GM23338 (cell line): Measurements from ENCODE around the gene ASB5. TPM values are rescaled to one million over a fixed set of nuclear protein-coding genes. Genes with fewer than 3 reads are reported as not detected.

Experiments
- ATAC-seq: fragments of 200-7000 bp; cut with Tn5 transposase; 3 replicates; pipeline ENCODE4 v1.9.1; 2020
- DNase-seq: peaks from one replicate; pipeline ENCODE4 v3.0.0-alpha.2; 2015; ENCODE audit warnings: low spot score
- H2AFZ ChIP-seq: fragments of 200-600 bp; sonication (generic); 2 replicates; pipeline ENCODE4 v1.8.0; 2016; ENCODE audit warnings: antibody characterized with exemption, mild to moderate bottlenecking, moderate library complexity
- H3F3A ChIP-seq: fragments of 200-600 bp; sonication (generic); replicated peaks from 2 replicates; pipeline ENCODE4 v1.8.0; 2017; ENCODE audit warnings: antibody characterized with exemption, mixed run types, low read depth
- H3K27ac ChIP-seq: fragments of 200-600 bp; sonication (generic); 2 replicates; pipeline ENCODE4 v1.6.1; 2016; ENCODE audit warnings: low read depth
- H3K27me3 ChIP-seq: fragments of 200-600 bp; sonication (generic); 2 replicates; pipeline ENCODE4 v1.8.0; 2016; ENCODE audit warnings: mild to moderate bottlenecking, mixed run types, moderate library complexity; ENCODE audit not compliant: insufficient read depth
- H3K36me3 ChIP-seq: fragments of 200-600 bp; sonication (generic); 2 replicates; pipeline ENCODE4 v1.8.0; 2016; ENCODE audit warnings: mild to moderate bottlenecking; ENCODE audit not compliant: insufficient read depth
- H3K4me1 ChIP-seq: fragments of 200-600 bp; sonication (generic); 2 replicates; pipeline ENCODE4 v1.8.0; 2016; ENCODE audit warnings: mild to moderate bottlenecking, moderate library complexity; ENCODE audit not compliant: insufficient read depth
- H3K4me2 ChIP-seq: fragments of 200-600 bp; sonication (generic); 2 replicates; pipeline ENCODE4 v1.7.1; 2017; ENCODE audit warnings: mixed run types
- H3K4me3 ChIP-seq: fragments of 200-600 bp; sonication (generic); 2 replicates; pipeline ENCODE4 v1.6.1; 2016; ENCODE audit warnings: mixed run types
- H3K79me2 ChIP-seq: fragments of 200-600 bp; sonication (generic); replicated peaks from 2 replicates; pipeline ENCODE4 v1.8.0; 2017; ENCODE audit warnings: mild to moderate bottlenecking; ENCODE audit not compliant: insufficient read depth
- H3K9me2 ChIP-seq: fragments of 200-600 bp; sonication (generic); 2 replicates; pipeline ENCODE4 v1.8.0; 2017; ENCODE audit not compliant: insufficient read depth
- H4K20me1 ChIP-seq: fragments of 200-600 bp; sonication (generic); replicated peaks from 2 replicates; pipeline ENCODE4 v1.8.0; 2017; ENCODE audit warnings: mild to moderate bottlenecking; ENCODE audit not compliant: insufficient read depth
- H3K27ac Mint-ChIP-seq: 2 replicates; pipeline ENCODE4 v1.8.0; 2020; ENCODE audit warnings: inconsistent platforms, mild to moderate bottlenecking, moderate library complexity, mixed read lengths
- H3K27me3 Mint-ChIP-seq: 3 replicates; pipeline ENCODE4 v1.8.0; 2022; ENCODE audit warnings: low read depth, mild to moderate bottlenecking, moderate library complexity, mixed read lengths, inconsistent platforms; ENCODE audit not compliant: insufficient read depth, poor library complexity
- H3K36me3 Mint-ChIP-seq: 3 replicates; pipeline ENCODE4 v1.8.0; 2021; ENCODE audit warnings: low read depth, mild to moderate bottlenecking, inconsistent platforms, moderate library complexity, mixed read lengths
- H3K4me1 Mint-ChIP-seq: 3 replicates; pipeline ENCODE4 v1.8.0; 2020; ENCODE audit warnings: mild to moderate bottlenecking, inconsistent platforms, mixed read lengths
- H3K4me3 Mint-ChIP-seq: 3 replicates; pipeline ENCODE4 v1.8.0; 2021; ENCODE audit warnings: moderate library complexity, mild to moderate bottlenecking, inconsistent platforms, mixed read lengths
- H3K9me3 Mint-ChIP-seq: 3 replicates; pipeline ENCODE4 v1.8.0; 2020; ENCODE audit warnings: moderate library complexity, mild to moderate bottlenecking, inconsistent platforms, mixed read lengths
- CREB1 ChIP-seq: fragments of 250-450 bp; sonication (Bioruptor Pico); IDR thresholded peaks from 2 replicates; pipeline ENCODE4 v1.5.0; 2020; ENCODE audit warnings: low read depth, mild to moderate bottlenecking, moderate library complexity
- EZH2 ChIP-seq: fragments of 200-600 bp; sonication (generic); IDR thresholded peaks from one replicate; pipeline ENCODE4 v1.8.0; 2017; ENCODE audit warnings: antibody characterized with exemption, mild to moderate bottlenecking, low read depth; ENCODE audit not compliant: unreplicated experiment
- EZH2phosphoT487 ChIP-seq: fragments of 200-600 bp; sonication (generic); IDR thresholded peaks from one replicate; pipeline ENCODE4 v1.8.1; 2018; ENCODE audit warnings: antibody characterized with exemption; ENCODE audit not compliant: unreplicated experiment
- JUNB ChIP-seq: IDR thresholded peaks from one replicate; pipeline ENCODE4 v1.6.1; 2016; ENCODE audit warnings: antibody characterized with exemption; ENCODE audit not compliant: unreplicated experiment
- NANOG ChIP-seq: IDR thresholded peaks from 2 replicates; pipeline ENCODE4 v1.6.1; 2016; ENCODE audit warnings: antibody characterized with exemption, borderline replicate concordance
- REST ChIP-seq: IDR thresholded peaks from one replicate; pipeline ENCODE4 v1.6.1; 2018; ENCODE audit warnings: antibody characterized with exemption; ENCODE audit not compliant: unreplicated experiment
- STAT1 ChIP-seq: IDR thresholded peaks from one replicate; pipeline ENCODE4 v1.6.1; 2016; ENCODE audit warnings: antibody characterized with exemption; ENCODE audit not compliant: unreplicated experiment
- ZNF114 ChIP-seq: fragments of 250-450 bp; sonication (Bioruptor Pico); IDR thresholded peaks from 2 replicates; pipeline ENCODE4 v1.5.0; 2020; ENCODE audit warnings: mild to moderate bottlenecking, moderate library complexity
- ZNF462 ChIP-seq: fragments of 250-450 bp; sonication (Bioruptor Pico); IDR thresholded peaks from 2 replicates; pipeline ENCODE4 v1.5.0; 2020; ENCODE audit warnings: mild to moderate bottlenecking, moderate library complexity
- polyA plus RNA-seq: library from polyadenylated mRNA; unstranded; fragments of >200 nt; fragmentation: Nextera tagmentation; extraction: Ambion mirVana; gene quantifications from 2 replicates; pipeline ENCODE4 v1.2.1, GENCODE V29; 2016
- total RNA-seq: library from RNA; depleted of rRNA; stranded (reverse); fragments of >200 nt; shearing (Covaris generic); gene quantifications from 2 replicates; pipeline ENCODE4 v1.2.3, GENCODE V29; 2014

ASB5 gene
- total and polyA plus RNA-seq, 2 experiments from 2014 or later: not detected

GRCh38 chr4:176300565-176300964, 31.5 kb upstream of the ASB5 start (continued):
- TF ChIP-seq ZNF462 (CRISPR knock-in tag) (no peak), STAT1 (no peak), CREB1 (no peak), NANOG (no peak), ZNF114 (no peak), EZH2phosphoT487 (no peak), EZH2 (no peak)

- no peaks in the 10 kb centered on the region for H3K36me3 Mint-ChIP-seq
- DNase-seq: no peak
- TF ChIP-seq REST (no peak), JUNB (no peak), ZNF114 (no peak)
Measured at GRCh38 chr4:176300036-176300435, 31.0 kb upstream of the ASB5 start.

More at GRCh38 chr4:176300036-176300435, 31.0 kb upstream of the ASB5 start:
- Histone ChIP-seq H3F3A (no peaks in the 10 kb centered on the region), H3K4me3 (no peak overlapping the region), H4K20me1 (no peaks in the 10 kb centered on the region; the same call in 1 of the 2 replicates), H2AFZ (no peak overlapping the region), H3K4me1 (peaks cover 21% of the 10 kb centered on the region), H3K9me2 (no peaks in the 10 kb centered on the region), H3K27me3 (peaks cover 33% of the 10 kb centered on the region), H3K27ac (no peak overlapping the region), H3K36me3 (no peaks in the 10 kb centered on the region), H3K4me2 (no peak overlapping the region), H3K79me2 (no peaks in the 10 kb centered on the region)
- ATAC-seq: no peak
- no peak overlapping the region for H3K4me3 Mint-ChIP-seq
- H3K27ac Mint-ChIP-seq: no peak overlapping the region
- H3K9me3 Mint-ChIP-seq: no peaks in the 10 kb centered on the region; the same call in 2 of the 3 replicates
- peaks cover 17% of the 10 kb centered on the region for H3K4me1 Mint-ChIP-seq
- H3K27me3 Mint-ChIP-seq: peaks cover 7% of the 10 kb centered on the region
